Measurements from ENCODE around the gene CLIC4.
"Not testable (repeated sequence)": the region's sequence is repeated elsewhere in the genome, so short reads cannot be mapped to it uniquely, and the experiment has no call there.

DNA sequence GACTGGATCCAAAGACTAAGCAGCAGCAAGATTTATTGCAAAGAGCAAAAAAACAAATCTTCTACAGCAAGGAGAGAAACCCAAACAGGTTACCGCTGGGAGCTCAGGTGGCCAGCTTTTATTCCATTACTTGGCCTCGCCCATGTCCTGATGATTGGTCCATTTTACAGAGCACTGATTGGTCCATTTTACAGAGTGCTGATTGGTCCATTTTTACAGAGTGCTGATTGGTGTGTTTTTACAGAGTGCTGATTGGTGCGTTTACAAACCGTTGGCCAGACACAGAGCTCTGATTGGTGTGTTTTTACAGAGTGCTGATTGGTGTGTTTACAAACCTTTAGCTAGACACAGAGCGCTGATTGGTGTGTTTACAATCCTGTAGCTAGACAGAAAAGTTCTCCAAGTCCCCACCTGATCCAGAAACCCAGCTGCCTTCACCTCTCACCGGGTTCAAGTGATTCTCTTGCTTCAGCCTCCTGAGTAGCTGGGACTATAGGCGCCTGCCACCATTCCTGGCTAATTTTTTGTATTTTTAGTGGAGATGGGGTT, 47.7 kb upstream of the CLIC4 start:
- TF ChIP-seq, protein P1, sequence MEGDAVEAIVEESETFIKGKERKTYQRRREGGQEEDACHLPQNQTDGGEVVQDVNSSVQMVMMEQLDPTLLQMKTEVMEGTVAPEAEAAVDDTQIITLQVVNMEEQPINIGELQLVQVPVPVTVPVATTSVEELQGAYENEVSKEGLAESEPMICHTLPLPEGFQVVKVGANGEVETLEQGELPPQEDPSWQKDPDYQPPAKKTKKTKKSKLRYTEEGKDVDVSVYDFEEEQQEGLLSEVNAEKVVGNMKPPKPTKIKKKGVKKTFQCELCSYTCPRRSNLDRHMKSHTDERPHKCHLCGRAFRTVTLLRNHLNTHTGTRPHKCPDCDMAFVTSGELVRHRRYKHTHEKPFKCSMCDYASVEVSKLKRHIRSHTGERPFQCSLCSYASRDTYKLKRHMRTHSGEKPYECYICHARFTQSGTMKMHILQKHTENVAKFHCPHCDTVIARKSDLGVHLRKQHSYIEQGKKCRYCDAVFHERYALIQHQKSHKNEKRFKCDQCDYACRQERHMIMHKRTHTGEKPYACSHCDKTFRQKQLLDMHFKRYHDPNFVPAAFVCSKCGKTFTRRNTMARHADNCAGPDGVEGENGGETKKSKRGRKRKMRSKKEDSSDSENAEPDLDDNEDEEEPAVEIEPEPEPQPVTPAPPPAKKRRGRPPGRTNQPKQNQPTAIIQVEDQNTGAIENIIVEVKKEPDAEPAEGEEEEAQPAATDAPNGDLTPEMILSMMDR (IDR thresholded peaks at IDR 0.05 in 4 of 5, conservative IDR thresholded peaks at IDR 0.05 in 1 of 5): not testable (repeated sequence)
- TF ChIP-seq POLR2A (IDR thresholded peaks at IDR 0.05): not testable (repeated sequence)
